Measurements from ENCODE around the gene APRT. TPM values are rescaled to one million over a fixed set of nuclear protein-coding genes. Genes with fewer than 3 reads are reported as not detected.

The APRT gene
- total and polyA plus RNA-seq, 12 donors, result 20.8 to 166 (median 36.9) TPM

DNA sequence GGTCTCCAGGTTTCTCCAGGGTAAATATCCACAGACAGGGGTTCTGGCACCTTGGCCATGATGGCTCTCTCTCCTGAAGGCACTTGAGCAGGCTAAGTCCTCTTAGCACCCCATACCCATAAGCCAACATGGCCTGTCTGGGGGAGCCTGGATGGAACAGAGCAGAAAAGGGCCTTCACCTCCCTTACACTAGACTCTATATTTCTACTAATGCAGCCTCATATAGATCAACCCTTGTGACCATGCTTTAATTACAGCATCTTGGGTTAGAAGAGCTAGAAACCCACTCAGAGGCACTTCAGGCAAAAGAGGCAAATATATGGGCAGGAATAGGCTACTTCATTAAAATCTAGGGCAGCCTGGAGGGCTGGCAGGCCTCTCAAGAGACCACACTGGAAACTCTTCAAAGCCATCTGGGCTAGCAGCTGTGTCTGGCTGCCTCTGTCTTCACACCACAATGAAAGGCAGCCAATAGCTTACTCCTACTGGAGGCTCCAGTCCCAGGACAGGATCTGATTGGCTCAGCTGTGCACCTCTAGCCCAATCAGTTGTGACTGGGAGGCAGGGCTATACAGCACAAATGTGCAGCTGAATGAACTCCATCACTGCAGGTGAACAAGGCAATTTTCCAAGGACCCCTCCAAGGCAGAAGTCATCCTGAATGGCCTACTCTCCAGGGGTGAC lies 12.8 kb downstream of the APRT start:
- Histone ChIP-seq H3K27me3 (peaks cover 0 to 13% (median 2%) of the 10 kb centered on the region in 7 donors), H3K36me3 (no peaks in the 10 kb centered on the region), H3K27ac (no peak overlapping the region), H3K4me1 (peaks cover 0 to 18% (median 10%) of the 10 kb centered on the region in 9 donors), H3K4me3 (no peak overlapping the region), H3K9me3 (no peaks in the 10 kb centered on the region)
- intact Hi-C loops (cut with DNase I), result no loop called here
- TF ChIP-seq CTCF (IDR thresholded peaks at IDR 0.05), result no peak
- ATAC-seq, result no peak
- no peak for DNase-seq

DNA sequence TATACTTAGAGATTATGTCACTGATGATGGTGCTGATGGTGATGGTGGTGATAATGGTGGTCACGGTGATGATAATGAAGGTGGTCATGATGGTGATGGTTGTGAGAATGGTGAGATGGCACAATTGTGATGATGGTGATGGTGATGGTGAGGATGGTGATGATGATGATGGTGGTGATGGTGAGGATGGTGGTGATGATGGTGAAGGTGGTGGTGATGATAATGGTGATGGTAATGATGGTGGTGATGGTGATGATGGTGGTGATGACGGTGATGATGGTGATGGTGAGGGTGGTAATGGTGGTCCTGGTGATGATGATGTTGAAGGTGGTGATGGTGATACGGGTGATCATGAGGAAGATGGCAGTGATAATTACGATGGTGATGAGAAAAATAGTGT lies 13.7 kb downstream of the APRT start:
- no peak overlapping the region for H3K4me3 ChIP-seq
- no peaks in the 10 kb centered on the region for H3K9me3 ChIP-seq
- no peak for DNase-seq
- H3K27me3 ChIP-seq, result peaks cover 0 to 22% (median 10%) of the 10 kb centered on the region in 7 donors
- no peak for ATAC-seq
- intact Hi-C loops (cut with DNase I), result no loop called here
- 96 to 98% methylated on average over 4 of the region's 4 CpGs for WGBS, 2 donors
- no peak overlapping the region for H3K27ac ChIP-seq
- H3K4me1 ChIP-seq, result peaks cover 0 to 25% (median 7%) of the 10 kb centered on the region in 9 donors
- no peak for TF ChIP-seq CTCF (IDR thresholded peaks at IDR 0.05)
- no peaks in the 10 kb centered on the region for H3K36me3 ChIP-seq

DNA sequence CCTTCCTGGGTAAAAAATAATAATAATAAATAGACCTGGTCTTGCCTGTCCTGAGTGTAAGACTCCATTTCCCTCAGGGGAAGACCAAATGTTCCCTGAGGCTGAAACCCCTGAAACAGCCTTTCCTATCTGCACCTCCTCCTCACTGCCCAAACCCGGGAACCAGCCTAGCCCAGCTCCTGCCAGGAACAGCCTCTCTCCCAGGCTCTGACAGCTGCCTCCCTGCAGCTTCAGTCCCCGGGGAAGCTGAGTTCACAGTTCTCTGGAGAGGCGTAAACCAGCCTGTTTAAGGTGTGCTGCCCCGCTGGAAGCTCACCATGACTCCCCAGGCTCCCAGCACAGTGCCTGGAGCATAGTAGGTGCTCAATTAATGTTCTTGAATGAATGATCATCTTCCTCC lies 15.4 kb downstream of the APRT start:
- H3K4me1 ChIP-seq, result peaks cover 0 to 27% (median 0%) of the 10 kb centered on the region in 9 donors
- intact Hi-C loops (cut with DNase I), result no loop called here
- no peak for TF ChIP-seq CTCF (IDR thresholded peaks at IDR 0.05)
- H3K9me3 ChIP-seq, result no peaks in the 10 kb centered on the region
- 74 to 81% methylated on average over 4 of the region's 4 CpGs for WGBS, 2 donors
- ATAC-seq (no peak), DNase-seq (no peak)
- peaks cover 0 to 38% (median 22%) of the 10 kb centered on the region in 7 donors for H3K27me3 ChIP-seq
- no peak overlapping the region for H3K4me3 ChIP-seq
- no peaks in the 10 kb centered on the region for H3K36me3 ChIP-seq
- H3K27ac ChIP-seq, result no peak overlapping the region

- DNase-seq, result no peak
- peaks cover 0 to 34% (median 9%) of the 10 kb centered on the region in 9 donors for H3K4me1 ChIP-seq
- intact Hi-C loops (cut with DNase I), result no loop called here
- no peak overlapping the region for H3K4me3 ChIP-seq
- WGBS, 2 donors, result 63% methylated on average over 35 of the region's 35 CpGs
- peak in 1 of 8 donors; percentile 5 for ATAC-seq
- TF ChIP-seq CTCF (IDR thresholded peaks at IDR 0.05), result no peak
- H3K9me3 ChIP-seq, result no peaks in the 10 kb centered on the region
- H3K27ac ChIP-seq, result no peak overlapping the region
- H3K27me3 ChIP-seq, result peaks cover 0 to 53% (median 22%) of the 10 kb centered on the region in 7 donors
- no peaks in the 10 kb centered on the region for H3K36me3 ChIP-seq
These were observed 18.3 kb downstream of the APRT start for GRCh38 chr16:88793251-88793954.

Data from heart right ventricle (tissue), 16 donors.